SK-N-SH (cell line): Measurements from ENCODE around the gene FCMR. TPM values are rescaled to one million over a fixed set of nuclear protein-coding genes. Genes with fewer than 3 reads are reported as not detected.

Source experiments
- CTCF ChIA-PET: fragments of 300-600, 350-600 bp; formaldehyde crosslinking; extraction: SDS; loops from one replicate; lab custom pipeline; 2021; lab: Yijun Ruan, JAX
- POLR2A ChIA-PET: fragments of 350-600 bp; sonication (Branson Sonifier 250); formaldehyde crosslinking; extraction: SDS; loops from one replicate; lab custom pipeline; 2020; ENCODE audit warnings: antibody characterized with exemption, inconsistent platforms; lab: Yijun Ruan, JAX
- DNase-seq: peaks from one replicate; pipeline ENCODE4 v3.0.0; 2012
- H2AFZ ChIP-seq: fragments of 200-600 bp; sonication (generic); 2 replicates; pipeline ENCODE4 v1.8.1; 2016; ENCODE audit warnings: antibody characterized with exemption, mild to moderate bottlenecking, low read depth
- H3F3A ChIP-seq: fragments of 200-600 bp; sonication (generic); replicated peaks from 2 replicates; pipeline ENCODE3; 2016; ENCODE audit warnings: antibody characterized with exemption, mild to moderate bottlenecking; ENCODE audit not compliant: insufficient read depth
- H3K27ac ChIP-seq, 2 experiments: fragments of 200-500 bp in 1 of 2; fragments of 200-600 bp in 1 of 2; sonication (Bioruptor generic) in 1 of 2; sonication (generic), shearing (Covaris generic) in 1 of 2; 2 replicates each; pipeline versions ENCODE4 v1.5.1 to v1.6.1; 2014 to 2016; ENCODE audit warnings: low read depth in 2 of 2, inconsistent platforms in 1 of 2, low read length in 1 of 2, mild to moderate bottlenecking in 1 of 2, mixed read lengths in 1 of 2
- H3K27me3 ChIP-seq: fragments of 200-600 bp; sonication (generic), shearing (Covaris generic); 2 replicates; pipeline ENCODE4 v1.6.1; 2016; ENCODE audit warnings: mixed run types; ENCODE audit not compliant: insufficient read depth
- H3K36me3 ChIP-seq, 2 experiments: fragments of 200-500 bp in 1 of 2; fragments of 200-600 bp in 1 of 2; sonication (Bioruptor generic) in 1 of 2; sonication (generic) in 1 of 2; replicated peaks in 1 of 2; 2 replicates each; pipeline versions ENCODE3 to v1.5.1; 2014 to 2016; ENCODE audit warnings: low read length in 1 of 2, mild to moderate bottlenecking in 1 of 2; ENCODE audit not compliant: insufficient read depth in 2 of 2, control insufficient read depth in 1 of 2
- H3K4me1 ChIP-seq, 2 experiments: fragments of 200-500 bp in 1 of 2; fragments of 200-600 bp in 1 of 2; sonication (Bioruptor generic) in 1 of 2; sonication (generic), shearing (Covaris generic) in 1 of 2; 2 replicates each; pipeline versions ENCODE4 v1.5.1 to v1.6.1; 2014 to 2016; ENCODE audit warnings: low read depth in 1 of 2, low read length in 1 of 2, mixed run types in 1 of 2; ENCODE audit not compliant: insufficient read depth in 2 of 2, control insufficient read depth in 1 of 2
- H3K4me2 ChIP-seq: fragments of 200-600 bp; sonication (generic), shearing (Covaris generic); 2 replicates; pipeline ENCODE4 v1.6.1; 2017; ENCODE audit warnings: mixed run types
- H3K4me3 ChIP-seq, 2 experiments: fragments of 200-500 bp in 1 of 2; fragments of 200-600 bp in 1 of 2; sonication (Bioruptor generic) in 1 of 2; sonication (generic), shearing (Covaris generic) in 1 of 2; 2 replicates each; pipeline versions ENCODE4 v1.5.1 to v1.8.1; 2014 to 2016; ENCODE audit warnings: low read depth in 2 of 2, inconsistent platforms in 1 of 2, low read length in 1 of 2, mild to moderate bottlenecking in 1 of 2, mixed read lengths in 1 of 2, moderate library complexity in 1 of 2
- H3K79me2 ChIP-seq: fragments of 200-600 bp; sonication (generic); 2 replicates; pipeline ENCODE4 v1.8.1; 2017; ENCODE audit warnings: mild to moderate bottlenecking; ENCODE audit not compliant: insufficient read depth
- H3K9ac ChIP-seq: fragments of 200-600 bp; sonication (generic); 2 replicates; pipeline ENCODE4 v1.6.1; 2017; ENCODE audit warnings: mixed run types
- H3K9me2 ChIP-seq: fragments of 200-600 bp; sonication (generic); 2 replicates; pipeline ENCODE4 v1.6.1; 2017; ENCODE audit warnings: mixed run types
- H3K9me3 ChIP-seq: fragments of 200-600 bp; sonication (generic); 2 replicates; pipeline ENCODE4 v1.6.1; 2017; ENCODE audit warnings: mixed run types, mild to moderate bottlenecking, moderate library complexity
- H4K20me1 ChIP-seq: fragments of 200-600 bp; sonication (generic); 2 replicates; pipeline ENCODE4 v1.6.1; 2017; ENCODE audit warnings: mild to moderate bottlenecking, mixed run types; ENCODE audit not compliant: insufficient read depth
- CHD2 ChIP-seq: fragments of 150-350 bp; IDR thresholded peaks from 2 replicates; pipeline ENCODE4 v1.6.1; 2018; ENCODE audit warnings: low read length; ENCODE audit not compliant: partially characterized antibody
- EP300 ChIP-seq, 2 experiments: IDR thresholded peaks; 2 replicates each; pipeline versions ENCODE4 v1.4.0 to v1.6.1; 2012; ENCODE audit warnings: borderline replicate concordance in 1 of 2, low read depth in 1 of 2, low read length in 1 of 2
- EZH2phosphoT487 ChIP-seq: fragments of 200-600 bp; sonication (generic); IDR thresholded peaks from 2 replicates; pipeline ENCODE4 v1.6.1; 2017; ENCODE audit warnings: low read depth, mixed run types, mild to moderate bottlenecking, antibody characterized with exemption, moderate library complexity, borderline replicate concordance
- FOSL2 ChIP-seq: IDR thresholded peaks from 2 replicates; pipeline ENCODE4 v1.4.0; 2012; ENCODE audit warnings: low read depth, mild to moderate bottlenecking, moderate library complexity, borderline replicate concordance
- GABPA ChIP-seq: IDR thresholded peaks from 2 replicates; pipeline ENCODE4 v1.4.0; 2012; ENCODE audit warnings: low read depth, mild to moderate bottlenecking
- IRF3 ChIP-seq: fragments of 150-350 bp; IDR thresholded peaks from 2 replicates; pipeline ENCODE4 v1.6.1; 2016; ENCODE audit warnings: mild to moderate bottlenecking, low read depth, low read length
- MEF2A ChIP-seq: IDR thresholded peaks from 2 replicates; pipeline ENCODE4 v1.4.0; 2012; ENCODE audit warnings: low read depth, borderline replicate concordance
- MXI1 ChIP-seq: IDR thresholded peaks from 2 replicates; pipeline ENCODE4 v1.6.1; 2012; ENCODE audit warnings: mild to moderate bottlenecking, low read depth, low read length, improper control_type of control experiment
- NRF1 ChIP-seq: IDR thresholded peaks from 2 replicates; pipeline ENCODE4 v1.6.1; 2012; ENCODE audit warnings: low read depth, mild to moderate bottlenecking, low read length
- RFX5 ChIP-seq: IDR thresholded peaks from 2 replicates; pipeline ENCODE4 v1.6.1; 2012; ENCODE audit warnings: mild to moderate bottlenecking, improper control_type of control experiment, low read length
- RXRA ChIP-seq: IDR thresholded peaks from 2 replicates; pipeline ENCODE4 v1.4.0; 2012; ENCODE audit warnings: low read depth, mild to moderate bottlenecking, borderline replicate concordance
- SMC3 ChIP-seq: IDR thresholded peaks from 2 replicates; pipeline ENCODE4 v1.6.1; 2012; ENCODE audit warnings: low read depth, low read length, improper control_type of control experiment
- TAF1 ChIP-seq: IDR thresholded peaks from 2 replicates; pipeline ENCODE4 v1.6.1; 2012; ENCODE audit warnings: low read depth, mild to moderate bottlenecking, low read length, moderate library complexity, borderline replicate concordance
- TEAD4 ChIP-seq: IDR thresholded peaks from 2 replicates; pipeline ENCODE4 v1.4.0; 2012; ENCODE audit warnings: mild to moderate bottlenecking, borderline replicate concordance; ENCODE audit not compliant: insufficient read depth
- USF1 ChIP-seq: IDR thresholded peaks from 2 replicates; pipeline ENCODE4 v1.4.0; 2012; ENCODE audit warnings: low read depth, borderline replicate concordance
- YY1 ChIP-seq: IDR thresholded peaks from 2 replicates; pipeline ENCODE4 v1.4.0; 2012; ENCODE audit warnings: low read depth, mild to moderate bottlenecking
- ZBTB33 ChIP-seq: IDR thresholded peaks from 2 replicates; pipeline ENCODE4 v1.4.0; 2012; ENCODE audit warnings: low read depth, borderline replicate concordance
- WGBS: methylation state at CpG from one replicate; pipeline ENCODE4 v1.1.6; 2017; ENCODE audit warnings: low lambda C conversion rate; 5-methylcytosine and 5-hydroxymethylcytosine counted together
- polyA plus RNA-seq, 3 experiments: library from polyadenylated mRNA; depleted of rRNA; stranded (reverse); fragments of >200 nt; gene quantifications; 2 replicates each; pipeline ENCODE4 v1.2.3, GENCODE V29; 2012

Gene FCMR
- polyA plus RNA-seq, 1 of the 3 experiments (the other 2 are of a cell fraction): 0.15 TPM

GRCh38 chr1:206859082-206859521, 62.6 kb downstream of the FCMR start:
- ChIA-PET CTCF (interaction anchor here (0.7 to 2.1 kb wide), 4 partner anchors 12 to 126 kb away, joined by 3 to 9 read pairs (median 4); no protein-coding TSS in a partner anchor), POLR2A (no interaction called here)
- no peaks in the 10 kb centered on the region for H3K79me2 ChIP-seq
- no peaks in the 10 kb centered on the region for H3K9me2 ChIP-seq
- WGBS: 54% methylated on average over 5 of the region's 5 CpGs
- no peaks in the 10 kb centered on the region for H3K36me3 ChIP-seq
- no peaks in the 10 kb centered on the region for H3K4me1 ChIP-seq
- TF ChIP-seq TAF1 (no peak), EP300 (IDR thresholded peaks at IDR 0.05; ENCODE audit: borderline replicate concordance in 1 of 2, low read depth in 1 of 2, low read length in 1 of 2) (no peak), YY1 (no peak), USF1 (no peak), SMC3 (no peak), GABPA (no peak), IRF3 (no peak), CHD2 (no peak), NRF1 (no peak), FOSL2 (no peak), RFX5 (no peak), TEAD4 (no peak), EZH2phosphoT487 (no peak), RXRA (no peak), MEF2A (no peak), ZBTB33 (no peak), MXI1 (no peak)
- no peak overlapping the region for H2AFZ ChIP-seq
- no peaks in the 10 kb centered on the region for H4K20me1 ChIP-seq
- H3K27me3 ChIP-seq: peaks cover 5% of the 10 kb centered on the region; the same call in 1 of the 2 replicates
- H3K4me3 ChIP-seq: no peak overlapping the region
- no peak overlapping the region for H3K27ac ChIP-seq
- no peak overlapping the region for H3K9ac ChIP-seq
- no peaks in the 10 kb centered on the region for H3K9me3 ChIP-seq
- DNase-seq: no peak
- no peak overlapping the region for H3K4me2 ChIP-seq
- H3F3A ChIP-seq: no peaks in the 10 kb centered on the region
